MCF 10A (cell line): ENCODE measurements around the gene ARHGEF16. TPM values are rescaled to one million over a fixed set of nuclear protein-coding genes. Genes with fewer than 3 reads are reported as not detected.

Experiments
- Bru-seq: library from RNA; stranded (reverse); fragments of 400-500 nt; gene quantifications from one replicate; lab custom pipeline; 2021; lab: Mats Ljungman, UMichigan
- BruChase-seq, 2 experiments: library from RNA; stranded (reverse); fragments of 400-500 nt; gene quantifications; one replicate each; lab custom pipeline; 2021; lab: Mats Ljungman, UMichigan
- BruUV-seq: library from RNA; stranded (reverse); fragments of 400-500 nt; replicated peaks from 2 replicates; lab custom pipeline; 2021; lab: Mats Ljungman, UMichigan
- CTCF ChIA-PET: fragments of 300-600 bp; sonication (Branson Sonifier 250); formaldehyde crosslinking; extraction: SDS; loops from one replicate; lab custom pipeline; 2021; ENCODE audit warnings: antibody characterized with exemption, inconsistent platforms; lab: Yijun Ruan, JAX
- POLR2A ChIA-PET: fragments of 300-600, 350-650 bp; sonication (Branson Sonifier 250); formaldehyde crosslinking; extraction: SDS; loops from one replicate; lab custom pipeline; 2020; ENCODE audit warnings: antibody characterized with exemption, inconsistent platforms; lab: Yijun Ruan, JAX
- DNase-seq: peaks from one replicate; pipeline ENCODE4 v3.0.0-alpha.2; 2018; ENCODE audit not compliant: unreplicated experiment
- H3K27ac Mint-ChIP-seq: one replicate; pipeline ENCODE4 v1.8.0; 2022; ENCODE audit warnings: mild to moderate bottlenecking, low read depth, mixed read lengths; ENCODE audit not compliant: unreplicated experiment
- H3K27me3 Mint-ChIP-seq: one replicate; pipeline ENCODE4 v1.8.0; 2022; ENCODE audit warnings: mixed read lengths; ENCODE audit not compliant: insufficient read depth, unreplicated experiment
- H3K36me3 Mint-ChIP-seq: one replicate; pipeline ENCODE4 v1.8.0; 2022; ENCODE audit warnings: mild to moderate bottlenecking, moderate library complexity, mixed read lengths; ENCODE audit not compliant: insufficient read depth, unreplicated experiment
- H3K4me1 Mint-ChIP-seq: one replicate; pipeline ENCODE4 v1.8.0; 2022; ENCODE audit warnings: mixed read lengths; ENCODE audit not compliant: insufficient read depth, unreplicated experiment
- H3K4me3 Mint-ChIP-seq: one replicate; pipeline ENCODE4 v1.8.0; 2022; ENCODE audit warnings: mild to moderate bottlenecking, moderate library complexity, mixed read lengths; ENCODE audit not compliant: unreplicated experiment
- H3K9me3 Mint-ChIP-seq: one replicate; pipeline ENCODE4 v1.8.0; 2022; ENCODE audit warnings: mixed read lengths; ENCODE audit not compliant: unreplicated experiment
- CTCF ChIP-seq: fragments of 200-600 bp; IDR thresholded peaks from one replicate; pipeline ENCODE4 v1.8.0; 2022; ENCODE audit warnings: antibody characterized with exemption, mild to moderate bottlenecking; ENCODE audit not compliant: unreplicated experiment
- intact Hi-C: fragments of 100-400 bp; cut with micrococcal nuclease; formaldehyde crosslinking; loops from 2 replicates; pipeline ENCODE4 v1.14.1; 2022
- long read RNA-seq: library from polyadenylated mRNA; stranded (forward); transcript quantifications from one replicate; pipeline ENCODE4 v2.0.0, GENCODE V29; 2022
- total RNA-seq: library from RNA; stranded (reverse); gene quantifications from 2 replicates; pipeline ENCODE4 v1.2.3, GENCODE V29; 2022

Gene ARHGEF16
- total RNA-seq (8.6 and 8.8 TPM in 2 replicates), Bru-seq, nascent RNA (percentile 31 among the genes with signal in this experiment), BruChase-seq, experiment 1, labeled RNA remaining after a 6-hour chase (percentile 36 among the genes with signal in this experiment), BruChase-seq, experiment 2, labeled RNA remaining after a 2-hour chase (percentile 36 among the genes with signal in this experiment)
- long read RNA-seq, transcript ARHGEF16-203 (15 exons, 3,061 nt) = major isoform, 9 of 29 reads
- long read RNA-seq, partial matches to known transcripts = 3 of 29 reads
- long read RNA-seq, other reads (novel, unspliced or antisense) = 17 of 29 reads

GRCh38 chr1:3453891-3454810, at the start of gene ARHGEF16:
Gene ARHGEF16, plus strand, starts transcription at chr1:3454665. Its CDS starts 8,420 bp downstream, at chr1:3463085.
- Mint-ChIP-seq H3K27me3 (peaks cover 17% of the 10 kb centered on the region), H3K27ac (no peak within 1 kb of the TSS), H3K36me3 (no peaks in the 10 kb centered on the region), H3K4me3 (peak within 1 kb of the TSS; percentile 76), H3K9me3 (no peaks in the 10 kb centered on the region), H3K4me1 (no peaks in the 10 kb centered on the region)
- TF ChIP-seq CTCF = peak; percentile 40
- peak; percentile 80 for DNase-seq
- CTCF ChIA-PET = interaction anchor here (0.6 to 4.8 kb wide), 20 partner anchors 7 to 193 kb away, joined by 3 to 198 read pairs (median 6); no protein-coding TSS in a partner anchor
- intact Hi-C loops = loop anchor here (1.0 to 2.0 kb wide), 4 partner anchors 18 to 271 kb away; no protein-coding TSS in a partner anchor
- BruUV-seq = no TSS peak
- POLR2A ChIA-PET = interaction anchor here (0.6 to 2.4 kb wide), 11 partner anchors 9 to 342 kb away, joined by 3 to 20 read pairs (median 6); partner anchors contain the start of genes LRRC47 and TPRG1L

GRCh38 chr1:3404801-3405200, 49.7 kb upstream of the ARHGEF16 start:
- no peak overlapping the region for H3K4me3 Mint-ChIP-seq
- H3K27me3 Mint-ChIP-seq = peaks cover 4% of the 10 kb centered on the region
- BruUV-seq = no TSS peak
- no peak for TF ChIP-seq CTCF
- no peaks in the 10 kb centered on the region for H3K36me3 Mint-ChIP-seq
- ChIA-PET CTCF (no interaction called here), POLR2A (no interaction called here)
- no peak for DNase-seq
- no peaks in the 10 kb centered on the region for H3K9me3 Mint-ChIP-seq
- no peak overlapping the region for H3K27ac Mint-ChIP-seq
- intact Hi-C loops = no loop called here
- H3K4me1 Mint-ChIP-seq = no peaks in the 10 kb centered on the region

- Mint-ChIP-seq H3K27me3 (peaks cover under 1% of the 10 kb centered on the region), H3K4me1 (no peaks in the 10 kb centered on the region), H3K9me3 (no peaks in the 10 kb centered on the region), H3K36me3 (no peaks in the 10 kb centered on the region), H3K4me3 (no peak overlapping the region), H3K27ac (no peak overlapping the region)
- no TSS peak for BruUV-seq
- TF ChIP-seq CTCF = no peak
- DNase-seq = no peak
- intact Hi-C loops = no loop called here
- ChIA-PET CTCF (no interaction called here), POLR2A (no interaction called here)
Measured at GRCh38 chr1:3405491-3405890, 49.0 kb upstream of the ARHGEF16 start.
